K562 (cell line): ENCODE data around the gene MYCBPAP. TPM values are rescaled to one million over a fixed set of nuclear protein-coding genes. Genes with fewer than 3 reads are reported as not detected.

Source experiments
- HNRNPL ChIP-seq: fragments of 200-400 bp; formaldehyde crosslinking; IDR thresholded peaks from 2 replicates; pipeline ENCODE4 v1.6.1; 2017; ENCODE audit warnings: low read depth, mild to moderate bottlenecking, low read length
- MEIS2 ChIP-seq: fragments of 450-650 bp; IDR thresholded peaks from 2 replicates; pipeline ENCODE4 v1.6.1; 2014; ENCODE audit warnings: mild to moderate bottlenecking; ENCODE audit not compliant: partially characterized antibody
- NR2C1 ChIP-seq, 2 experiments: fragments of 450-650 bp; IDR thresholded peaks; 2 replicates each; pipeline ENCODE4 v1.6.1; 2017; ENCODE audit warnings: mild to moderate bottlenecking in 2 of 2, antibody characterized with exemption in 1 of 2, inconsistent platforms in 1 of 2, missing compliant biosample characterization in 1 of 2, missing genetic modification characterization in 1 of 2
- PPARD ChIP-seq: fragments of 250-450 bp; sonication (Bioruptor Pico); IDR thresholded peaks from 2 replicates; pipeline ENCODE4 v1.8.0; 2022; ENCODE audit warnings: inconsistent platforms, mild to moderate bottlenecking, moderate library complexity
- PTBP1 ChIP-seq: fragments of 200-400 bp; formaldehyde crosslinking; IDR thresholded peaks from 2 replicates; pipeline ENCODE4 v1.6.1; 2017; ENCODE audit warnings: low read depth, low read length
- RAD21 ChIP-seq, 2 experiments: fragments of 250-450 bp in 1 of 2; fragments of 450-650 bp in 1 of 2; sonication (Bioruptor Pico) in 1 of 2; formaldehyde crosslinking in 1 of 2; IDR thresholded peaks in 1 of 2; conservative IDR thresholded peaks in 1 of 2; 2 replicates each; pipeline versions ENCODE4 v1.4.0 to v1.8.0; 2020 to 2022; ENCODE audit warnings: mild to moderate bottlenecking in 2 of 2, moderate library complexity in 1 of 2
- SRSF3 ChIP-seq: fragments of 200-400 bp; formaldehyde crosslinking; IDR thresholded peaks from 2 replicates; pipeline ENCODE4 v1.6.1; 2016; ENCODE audit warnings: mild to moderate bottlenecking, low read length, moderate library complexity; ENCODE audit not compliant: insufficient read depth
- U2AF2 ChIP-seq: fragments of 200-400 bp; formaldehyde crosslinking; optimal IDR thresholded peaks from 2 replicates; pipeline ENCODE3; 2017; ENCODE audit warnings: low read depth, mild to moderate bottlenecking, low read length
- ZNF324 ChIP-seq: fragments of 250-450 bp; sonication (Bioruptor Pico); IDR thresholded peaks from 2 replicates; pipeline ENCODE4 v1.4.0; 2020; ENCODE audit warnings: mild to moderate bottlenecking
- ZNF347 ChIP-seq: fragments of 450-650 bp; formaldehyde crosslinking; IDR thresholded peaks from 2 replicates; pipeline ENCODE4 v1.4.0; 2020; ENCODE audit warnings: low read depth, mild to moderate bottlenecking, moderate library complexity
- polyA plus RNA-seq, 8 experiments: library from polyadenylated mRNA; depleted of rRNA in 4 of 8; stranded (reverse) in 5 of 8; unstranded in 3 of 8; fragments of >200 nt; fragmentation: Nextera tagmentation in 2 of 8; fragmentation: Illumina TruSeq in 1 of 8; extraction: Ambion mirVana in 2 of 8; extraction: Trizol in 1 of 8; gene quantifications; 2 replicates each; pipeline versions ENCODE4 v1.2.1 to v1.2.3, GENCODE V29; 2011 to 2014; ENCODE audit warnings: inconsistent platforms in 1 of 8, missing spikeins in 1 of 8
- total RNA-seq, 7 experiments: library from RNA; depleted of rRNA in 6 of 7; stranded (reverse); fragments of >200 nt in 6 of 7; fragmentation: Illumina TruSeq in 2 of 7; extraction: Trizol in 2 of 7; gene quantifications; 2 replicates each; pipeline versions ENCODE4 v1.2.1 to v1.2.3, GENCODE V29; 2011 to 2021; ENCODE audit warnings: low replicate concordance in 1 of 7
- TF ChIP-seq, protein P1 (sequence below): fragments of 450-650 bp; IDR thresholded peaks from 2 replicates; pipeline ENCODE4 v1.6.1; 2016; ENCODE audit warnings: mild to moderate bottlenecking, moderate library complexity
- TF ChIP-seq, protein P2 (sequence below): fragments of 450-650 bp; IDR thresholded peaks from one replicate; pipeline ENCODE4 v1.6.1; 2018; ENCODE audit warnings: mild to moderate bottlenecking, moderate library complexity; ENCODE audit not compliant: partially characterized antibody

Gene MYCBPAP
- total and polyA plus RNA-seq, 9 of the 15 experiments (the other 6 are each of a cell fraction or from before 2014, with no cell fraction given), result not detected

DNA sequence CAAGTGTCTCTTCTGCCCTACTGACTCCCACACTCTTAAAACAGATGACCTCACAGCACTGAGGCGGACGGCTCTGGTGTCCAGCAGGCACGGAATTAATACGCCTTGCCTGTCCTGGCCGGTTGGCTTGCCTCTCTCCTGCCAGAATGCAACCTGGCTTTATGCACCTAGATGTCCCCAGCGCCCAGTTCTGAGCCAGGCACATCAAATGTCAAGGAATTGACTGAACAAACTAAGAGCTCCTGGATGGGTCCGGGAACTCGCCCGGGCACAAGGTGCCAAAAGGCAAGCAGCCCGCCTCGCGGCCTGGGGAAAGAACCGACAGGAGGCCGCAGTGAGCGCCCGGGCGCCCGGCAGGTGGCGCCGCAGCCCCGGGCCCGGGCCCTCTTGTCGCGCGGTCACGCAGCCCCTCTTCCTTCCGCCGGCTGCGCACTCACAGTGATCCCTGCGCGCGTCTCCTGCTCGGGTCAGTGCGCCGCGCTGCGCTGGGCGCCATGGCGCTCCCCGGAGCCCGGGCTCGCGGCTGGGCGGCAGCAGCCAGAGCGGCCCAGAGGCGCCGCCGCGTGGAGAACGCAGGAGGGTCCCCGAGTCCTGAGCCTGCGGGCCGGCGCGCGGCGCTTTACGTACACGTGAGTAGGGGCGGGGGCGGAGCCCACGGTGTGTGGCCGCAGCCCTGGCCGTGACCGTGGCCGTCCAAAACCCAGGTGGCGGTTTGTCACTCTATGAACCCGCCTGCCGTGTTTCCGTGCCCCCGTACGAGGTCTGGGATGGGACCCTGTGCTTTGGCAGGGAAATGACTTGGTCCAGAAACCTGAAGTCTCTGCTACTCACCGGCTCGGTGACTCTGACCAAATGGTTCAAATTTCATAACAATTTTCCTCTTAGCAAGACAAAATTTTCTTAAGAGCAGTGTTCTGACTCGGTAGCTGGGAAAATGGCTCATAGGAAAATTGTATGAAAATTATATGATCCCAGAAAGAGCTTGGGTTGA, 29.6 kb upstream of the MYCBPAP start, which contains the start of gene RSAD1 (continued):
- TF ChIP-seq, protein P1, sequence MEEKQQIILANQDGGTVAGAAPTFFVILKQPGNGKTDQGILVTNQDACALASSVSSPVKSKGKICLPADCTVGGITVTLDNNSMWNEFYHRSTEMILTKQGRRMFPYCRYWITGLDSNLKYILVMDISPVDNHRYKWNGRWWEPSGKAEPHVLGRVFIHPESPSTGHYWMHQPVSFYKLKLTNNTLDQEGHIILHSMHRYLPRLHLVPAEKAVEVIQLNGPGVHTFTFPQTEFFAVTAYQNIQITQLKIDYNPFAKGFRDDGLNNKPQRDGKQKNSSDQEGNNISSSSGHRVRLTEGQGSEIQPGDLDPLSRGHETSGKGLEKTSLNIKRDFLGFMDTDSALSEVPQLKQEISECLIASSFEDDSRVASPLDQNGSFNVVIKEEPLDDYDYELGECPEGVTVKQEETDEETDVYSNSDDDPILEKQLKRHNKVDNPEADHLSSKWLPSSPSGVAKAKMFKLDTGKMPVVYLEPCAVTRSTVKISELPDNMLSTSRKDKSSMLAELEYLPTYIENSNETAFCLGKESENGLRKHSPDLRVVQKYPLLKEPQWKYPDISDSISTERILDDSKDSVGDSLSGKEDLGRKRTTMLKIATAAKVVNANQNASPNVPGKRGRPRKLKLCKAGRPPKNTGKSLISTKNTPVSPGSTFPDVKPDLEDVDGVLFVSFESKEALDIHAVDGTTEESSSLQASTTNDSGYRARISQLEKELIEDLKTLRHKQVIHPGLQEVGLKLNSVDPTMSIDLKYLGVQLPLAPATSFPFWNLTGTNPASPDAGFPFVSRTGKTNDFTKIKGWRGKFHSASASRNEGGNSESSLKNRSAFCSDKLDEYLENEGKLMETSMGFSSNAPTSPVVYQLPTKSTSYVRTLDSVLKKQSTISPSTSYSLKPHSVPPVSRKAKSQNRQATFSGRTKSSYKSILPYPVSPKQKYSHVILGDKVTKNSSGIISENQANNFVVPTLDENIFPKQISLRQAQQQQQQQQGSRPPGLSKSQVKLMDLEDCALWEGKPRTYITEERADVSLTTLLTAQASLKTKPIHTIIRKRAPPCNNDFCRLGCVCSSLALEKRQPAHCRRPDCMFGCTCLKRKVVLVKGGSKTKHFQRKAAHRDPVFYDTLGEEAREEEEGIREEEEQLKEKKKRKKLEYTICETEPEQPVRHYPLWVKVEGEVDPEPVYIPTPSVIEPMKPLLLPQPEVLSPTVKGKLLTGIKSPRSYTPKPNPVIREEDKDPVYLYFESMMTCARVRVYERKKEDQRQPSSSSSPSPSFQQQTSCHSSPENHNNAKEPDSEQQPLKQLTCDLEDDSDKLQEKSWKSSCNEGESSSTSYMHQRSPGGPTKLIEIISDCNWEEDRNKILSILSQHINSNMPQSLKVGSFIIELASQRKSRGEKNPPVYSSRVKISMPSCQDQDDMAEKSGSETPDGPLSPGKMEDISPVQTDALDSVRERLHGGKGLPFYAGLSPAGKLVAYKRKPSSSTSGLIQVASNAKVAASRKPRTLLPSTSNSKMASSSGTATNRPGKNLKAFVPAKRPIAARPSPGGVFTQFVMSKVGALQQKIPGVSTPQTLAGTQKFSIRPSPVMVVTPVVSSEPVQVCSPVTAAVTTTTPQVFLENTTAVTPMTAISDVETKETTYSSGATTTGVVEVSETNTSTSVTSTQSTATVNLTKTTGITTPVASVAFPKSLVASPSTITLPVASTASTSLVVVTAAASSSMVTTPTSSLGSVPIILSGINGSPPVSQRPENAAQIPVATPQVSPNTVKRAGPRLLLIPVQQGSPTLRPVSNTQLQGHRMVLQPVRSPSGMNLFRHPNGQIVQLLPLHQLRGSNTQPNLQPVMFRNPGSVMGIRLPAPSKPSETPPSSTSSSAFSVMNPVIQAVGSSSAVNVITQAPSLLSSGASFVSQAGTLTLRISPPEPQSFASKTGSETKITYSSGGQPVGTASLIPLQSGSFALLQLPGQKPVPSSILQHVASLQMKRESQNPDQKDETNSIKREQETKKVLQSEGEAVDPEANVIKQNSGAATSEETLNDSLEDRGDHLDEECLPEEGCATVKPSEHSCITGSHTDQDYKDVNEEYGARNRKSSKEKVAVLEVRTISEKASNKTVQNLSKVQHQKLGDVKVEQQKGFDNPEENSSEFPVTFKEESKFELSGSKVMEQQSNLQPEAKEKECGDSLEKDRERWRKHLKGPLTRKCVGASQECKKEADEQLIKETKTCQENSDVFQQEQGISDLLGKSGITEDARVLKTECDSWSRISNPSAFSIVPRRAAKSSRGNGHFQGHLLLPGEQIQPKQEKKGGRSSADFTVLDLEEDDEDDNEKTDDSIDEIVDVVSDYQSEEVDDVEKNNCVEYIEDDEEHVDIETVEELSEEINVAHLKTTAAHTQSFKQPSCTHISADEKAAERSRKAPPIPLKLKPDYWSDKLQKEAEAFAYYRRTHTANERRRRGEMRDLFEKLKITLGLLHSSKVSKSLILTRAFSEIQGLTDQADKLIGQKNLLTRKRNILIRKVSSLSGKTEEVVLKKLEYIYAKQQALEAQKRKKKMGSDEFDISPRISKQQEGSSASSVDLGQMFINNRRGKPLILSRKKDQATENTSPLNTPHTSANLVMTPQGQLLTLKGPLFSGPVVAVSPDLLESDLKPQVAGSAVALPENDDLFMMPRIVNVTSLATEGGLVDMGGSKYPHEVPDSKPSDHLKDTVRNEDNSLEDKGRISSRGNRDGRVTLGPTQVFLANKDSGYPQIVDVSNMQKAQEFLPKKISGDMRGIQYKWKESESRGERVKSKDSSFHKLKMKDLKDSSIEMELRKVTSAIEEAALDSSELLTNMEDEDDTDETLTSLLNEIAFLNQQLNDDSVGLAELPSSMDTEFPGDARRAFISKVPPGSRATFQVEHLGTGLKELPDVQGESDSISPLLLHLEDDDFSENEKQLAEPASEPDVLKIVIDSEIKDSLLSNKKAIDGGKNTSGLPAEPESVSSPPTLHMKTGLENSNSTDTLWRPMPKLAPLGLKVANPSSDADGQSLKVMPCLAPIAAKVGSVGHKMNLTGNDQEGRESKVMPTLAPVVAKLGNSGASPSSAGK, result peak; percentile 86
- TF ChIP-seq, protein P2, sequence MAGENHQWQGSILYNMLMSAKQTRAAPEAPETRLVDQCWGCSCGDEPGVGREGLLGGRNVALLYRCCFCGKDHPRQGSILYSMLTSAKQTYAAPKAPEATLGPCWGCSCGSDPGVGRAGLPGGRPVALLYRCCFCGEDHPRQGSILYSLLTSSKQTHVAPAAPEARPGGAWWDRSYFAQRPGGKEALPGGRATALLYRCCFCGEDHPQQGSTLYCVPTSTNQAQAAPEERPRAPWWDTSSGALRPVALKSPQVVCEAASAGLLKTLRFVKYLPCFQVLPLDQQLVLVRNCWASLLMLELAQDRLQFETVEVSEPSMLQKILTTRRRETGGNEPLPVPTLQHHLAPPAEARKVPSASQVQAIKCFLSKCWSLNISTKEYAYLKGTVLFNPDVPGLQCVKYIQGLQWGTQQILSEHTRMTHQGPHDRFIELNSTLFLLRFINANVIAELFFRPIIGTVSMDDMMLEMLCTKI, result no peak
- TF ChIP-seq SRSF3 (no peak), U2AF2 (no peak), HNRNPL (peak; percentile 45; the same call in 1 of the 2 replicates), MEIS2 (peak; percentile 60), PPARD (no peak), ZNF324 (CRISPR knock-in tag) (no peak; the same call in 1 of the 2 replicates), RAD21 (CRISPR knock-in tag; conservative IDR thresholded peaks at IDR 0.05 in 1 of 2, IDR thresholded peaks at IDR 0.05 in 1 of 2) (peak; percentile 83 to 86), NR2C1 (IDR thresholded peaks at IDR 0.05) (no peak), NR2C1 (tag; IDR thresholded peaks at IDR 0.05) (no peak), PTBP1 (no peak), ZNF347 (no peak)
